HepG2 (cell line): ENCODE data around the gene OTC. TPM values are rescaled to one million over a fixed set of nuclear protein-coding genes. Genes with fewer than 3 reads are reported as not detected.

ENCODE experiments used
- ATM ChIP-seq: fragments of 450-650 bp; IDR thresholded peaks from 2 replicates; pipeline ENCODE4 v1.7.1; 2017; ENCODE audit warnings: mild to moderate bottlenecking, borderline replicate concordance
- GABPB1 ChIP-seq: IDR thresholded peaks from 2 replicates; pipeline ENCODE4 v1.6.1; 2016; ENCODE audit warnings: mild to moderate bottlenecking, missing genetic modification reagents, moderate library complexity, missing compliant biosample characterization
- NBN ChIP-seq: fragments of 450-650 bp; conservative IDR thresholded peaks from 2 replicates; pipeline ENCODE4 v1.6.1; 2017
- PAWR ChIP-seq: sonication (generic); formaldehyde crosslinking; IDR thresholded peaks from 2 replicates; pipeline ENCODE4 v1.4.0; 2020; ENCODE audit warnings: missing genetic modification reagents, mild to moderate bottlenecking, borderline replicate concordance
- PHF21A ChIP-seq: sonication (generic); formaldehyde crosslinking; IDR thresholded peaks from 2 replicates; pipeline ENCODE4 v1.5.0; 2020; ENCODE audit warnings: mild to moderate bottlenecking, missing genetic modification reagents
- SMAD1 ChIP-seq: sonication (generic); formaldehyde crosslinking; IDR thresholded peaks from 2 replicates; pipeline ENCODE4 v1.4.0; 2020; ENCODE audit warnings: missing genetic modification reagents, low read depth, mild to moderate bottlenecking, borderline replicate concordance
- STAT5B ChIP-seq: sonication (generic); formaldehyde crosslinking; IDR thresholded peaks from 2 replicates; pipeline ENCODE4 v1.4.0; 2020; ENCODE audit warnings: missing genetic modification reagents
- ZNF672 ChIP-seq: sonication (generic); formaldehyde crosslinking; IDR thresholded peaks from 2 replicates; pipeline ENCODE4 v1.8.1; 2022; ENCODE audit warnings: missing genetic modification reagents
- ZNF879 ChIP-seq: sonication (generic); formaldehyde crosslinking; IDR thresholded peaks from 2 replicates; pipeline ENCODE4 v1.8.1; 2023; ENCODE audit warnings: missing genetic modification reagents
- polyA plus RNA-seq, 8 experiments: library from polyadenylated mRNA; depleted of rRNA in 3 of 8; stranded (reverse) in 7 of 8; unstranded in 1 of 8; fragments of >200 nt; fragmentation: Illumina TruSeq in 4 of 8; extraction: Trizol in 4 of 8; gene quantifications; 2 replicates each; pipeline versions ENCODE4 v1.2.1 to v1.2.3, GENCODE V29; 2011 to 2016; ENCODE audit warnings: low read depth in 4 of 8, missing spikeins in 1 of 8, mixed read lengths in 1 of 8; ENCODE audit not compliant: insufficient read depth in 1 of 8
- total RNA-seq, 5 experiments: library from RNA; depleted of rRNA; stranded (reverse); fragments of >200 nt; fragmentation: Illumina TruSeq; extraction: Trizol; gene quantifications; 2 replicates each; pipeline ENCODE4 v1.2.3, GENCODE V29; 2016; ENCODE audit warnings: low read depth in 1 of 5
- TF ChIP-seq, protein P1 (sequence below): sonication (generic); formaldehyde crosslinking; IDR thresholded peaks from 2 replicates; pipeline ENCODE4 v1.5.1; 2020; ENCODE audit warnings: missing genetic modification reagents, mild to moderate bottlenecking, borderline replicate concordance
- TF ChIP-seq, protein P2 (sequence below): sonication (generic); formaldehyde crosslinking; IDR thresholded peaks from 2 replicates; pipeline ENCODE4 v1.5.0; 2020; ENCODE audit warnings: mild to moderate bottlenecking, low read depth, missing genetic modification reagents, borderline replicate concordance
- TF ChIP-seq, protein P3 (sequence below): sonication (generic); formaldehyde crosslinking; IDR thresholded peaks from 2 replicates; pipeline ENCODE4 v1.5.0; 2020; ENCODE audit warnings: mild to moderate bottlenecking, missing genetic modification reagents
- TF ChIP-seq, protein P4 (sequence below), 2 experiments: sonication (generic) in 1 of 2; formaldehyde crosslinking in 1 of 2; IDR thresholded peaks; 2 replicates each; pipeline versions ENCODE4 v1.6.1 to v1.9.0; 2014 to 2022; ENCODE audit warnings: antibody characterized with exemption in 1 of 2, borderline replicate concordance in 1 of 2, inconsistent platforms in 1 of 2, low read depth in 1 of 2, missing genetic modification reagents in 1 of 2
- TF ChIP-seq, protein P5 (sequence below): fragments of 450-650 bp; IDR thresholded peaks from 2 replicates; pipeline ENCODE4 v1.6.1; 2016

The OTC gene
- total and polyA plus RNA-seq, 2 of the 13 experiments (the other 11 are each of a cell fraction or from before 2014, with no cell fraction given), result 0.04 to 1.8 TPM

DNA sequence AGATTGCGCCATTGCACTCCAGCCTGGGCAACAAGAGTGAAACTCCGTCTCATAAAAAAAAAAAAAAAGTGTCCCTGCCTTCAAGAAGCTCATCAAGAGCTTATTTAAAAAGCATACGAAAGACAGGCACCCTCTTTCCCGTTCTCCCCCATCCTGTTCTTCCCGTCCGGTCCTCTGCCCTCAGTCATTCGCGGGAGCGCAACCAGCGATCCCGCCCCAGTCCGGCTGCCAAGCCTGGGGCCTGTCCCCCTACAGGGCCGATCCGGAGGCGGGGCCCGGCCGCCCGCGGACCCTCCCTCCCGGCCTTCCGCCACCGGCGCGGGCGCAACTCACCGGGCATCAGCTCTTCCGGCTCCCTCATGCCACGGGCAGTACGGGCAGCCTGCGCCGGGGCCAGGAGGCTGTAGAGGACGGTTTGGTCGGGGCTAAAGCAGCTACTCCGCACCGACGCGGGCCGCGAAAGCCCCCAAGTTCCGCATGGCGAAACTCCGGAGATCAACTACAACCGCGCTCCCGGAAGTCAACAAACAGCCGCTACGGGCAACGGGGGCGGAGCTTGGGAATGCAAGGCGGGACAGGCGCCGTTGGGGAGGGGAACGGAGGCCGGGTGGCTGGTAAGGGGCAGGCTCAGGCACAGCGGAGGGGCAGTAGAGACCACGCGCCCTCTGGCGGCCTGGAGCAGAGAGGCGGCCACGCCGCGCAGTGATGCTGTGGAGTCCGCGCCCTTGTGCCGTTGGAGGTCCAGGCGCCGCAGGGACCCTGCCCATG, 25.2 kb upstream of the OTC start, which contains the start of gene RPGR (continued):
- TF ChIP-seq, protein P1, sequence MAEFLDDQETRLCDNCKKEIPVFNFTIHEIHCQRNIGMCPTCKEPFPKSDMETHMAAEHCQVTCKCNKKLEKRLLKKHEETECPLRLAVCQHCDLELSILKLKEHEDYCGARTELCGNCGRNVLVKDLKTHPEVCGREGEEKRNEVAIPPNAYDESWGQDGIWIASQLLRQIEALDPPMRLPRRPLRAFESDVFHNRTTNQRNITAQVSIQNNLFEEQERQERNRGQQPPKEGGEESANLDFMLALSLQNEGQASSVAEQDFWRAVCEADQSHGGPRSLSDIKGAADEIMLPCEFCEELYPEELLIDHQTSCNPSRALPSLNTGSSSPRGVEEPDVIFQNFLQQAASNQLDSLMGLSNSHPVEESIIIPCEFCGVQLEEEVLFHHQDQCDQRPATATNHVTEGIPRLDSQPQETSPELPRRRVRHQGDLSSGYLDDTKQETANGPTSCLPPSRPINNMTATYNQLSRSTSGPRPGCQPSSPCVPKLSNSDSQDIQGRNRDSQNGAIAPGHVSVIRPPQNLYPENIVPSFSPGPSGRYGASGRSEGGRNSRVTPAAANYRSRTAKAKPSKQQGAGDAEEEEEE, result no peak
- TF ChIP-seq ATM (no peak), PAWR (CRISPR knock-in tag) (no peak), PHF21A (CRISPR knock-in tag) (peak; percentile 40), SMAD1 (CRISPR knock-in tag) (no peak), ZNF672 (CRISPR knock-in tag) (no peak; the same call in 1 of the 2 replicates), NBN (no peak), STAT5B (CRISPR knock-in tag) (no peak), ZNF879 (CRISPR knock-in tag) (no peak), GABPB1 (CRISPR knock-in tag) (peak; percentile 93)
- TF ChIP-seq, protein P2, sequence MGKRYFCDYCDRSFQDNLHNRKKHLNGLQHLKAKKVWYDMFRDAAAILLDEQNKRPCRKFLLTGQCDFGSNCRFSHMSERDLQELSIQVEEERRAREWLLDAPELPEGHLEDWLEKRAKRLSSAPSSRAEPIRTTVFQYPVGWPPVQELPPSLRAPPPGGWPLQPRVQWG, result no peak
- TF ChIP-seq, protein P3, sequence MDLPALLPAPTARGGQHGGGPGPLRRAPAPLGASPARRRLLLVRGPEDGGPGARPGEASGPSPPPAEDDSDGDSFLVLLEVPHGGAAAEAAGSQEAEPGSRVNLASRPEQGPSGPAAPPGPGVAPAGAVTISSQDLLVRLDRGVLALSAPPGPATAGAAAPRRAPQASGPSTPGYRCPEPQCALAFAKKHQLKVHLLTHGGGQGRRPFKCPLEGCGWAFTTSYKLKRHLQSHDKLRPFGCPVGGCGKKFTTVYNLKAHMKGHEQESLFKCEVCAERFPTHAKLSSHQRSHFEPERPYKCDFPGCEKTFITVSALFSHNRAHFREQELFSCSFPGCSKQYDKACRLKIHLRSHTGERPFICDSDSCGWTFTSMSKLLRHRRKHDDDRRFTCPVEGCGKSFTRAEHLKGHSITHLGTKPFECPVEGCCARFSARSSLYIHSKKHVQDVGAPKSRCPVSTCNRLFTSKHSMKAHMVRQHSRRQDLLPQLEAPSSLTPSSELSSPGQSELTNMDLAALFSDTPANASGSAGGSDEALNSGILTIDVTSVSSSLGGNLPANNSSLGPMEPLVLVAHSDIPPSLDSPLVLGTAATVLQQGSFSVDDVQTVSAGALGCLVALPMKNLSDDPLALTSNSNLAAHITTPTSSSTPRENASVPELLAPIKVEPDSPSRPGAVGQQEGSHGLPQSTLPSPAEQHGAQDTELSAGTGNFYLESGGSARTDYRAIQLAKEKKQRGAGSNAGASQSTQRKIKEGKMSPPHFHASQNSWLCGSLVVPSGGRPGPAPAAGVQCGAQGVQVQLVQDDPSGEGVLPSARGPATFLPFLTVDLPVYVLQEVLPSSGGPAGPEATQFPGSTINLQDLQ (CRISPR knock-in tag), result no peak
- TF ChIP-seq, protein P4, sequence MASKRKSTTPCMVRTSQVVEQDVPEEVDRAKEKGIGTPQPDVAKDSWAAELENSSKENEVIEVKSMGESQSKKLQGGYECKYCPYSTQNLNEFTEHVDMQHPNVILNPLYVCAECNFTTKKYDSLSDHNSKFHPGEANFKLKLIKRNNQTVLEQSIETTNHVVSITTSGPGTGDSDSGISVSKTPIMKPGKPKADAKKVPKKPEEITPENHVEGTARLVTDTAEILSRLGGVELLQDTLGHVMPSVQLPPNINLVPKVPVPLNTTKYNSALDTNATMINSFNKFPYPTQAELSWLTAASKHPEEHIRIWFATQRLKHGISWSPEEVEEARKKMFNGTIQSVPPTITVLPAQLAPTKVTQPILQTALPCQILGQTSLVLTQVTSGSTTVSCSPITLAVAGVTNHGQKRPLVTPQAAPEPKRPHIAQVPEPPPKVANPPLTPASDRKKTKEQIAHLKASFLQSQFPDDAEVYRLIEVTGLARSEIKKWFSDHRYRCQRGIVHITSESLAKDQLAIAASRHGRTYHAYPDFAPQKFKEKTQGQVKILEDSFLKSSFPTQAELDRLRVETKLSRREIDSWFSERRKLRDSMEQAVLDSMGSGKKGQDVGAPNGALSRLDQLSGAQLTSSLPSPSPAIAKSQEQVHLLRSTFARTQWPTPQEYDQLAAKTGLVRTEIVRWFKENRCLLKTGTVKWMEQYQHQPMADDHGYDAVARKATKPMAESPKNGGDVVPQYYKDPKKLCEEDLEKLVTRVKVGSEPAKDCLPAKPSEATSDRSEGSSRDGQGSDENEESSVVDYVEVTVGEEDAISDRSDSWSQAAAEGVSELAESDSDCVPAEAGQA (IDR thresholded peaks at IDR 0.05; ENCODE audit: low read depth), result no peak
- TF ChIP-seq, protein P4 (CRISPR knock-in tag; IDR thresholded peaks at IDR 0.05; ENCODE audit: borderline replicate concordance), result no peak
- TF ChIP-seq, protein P5, sequence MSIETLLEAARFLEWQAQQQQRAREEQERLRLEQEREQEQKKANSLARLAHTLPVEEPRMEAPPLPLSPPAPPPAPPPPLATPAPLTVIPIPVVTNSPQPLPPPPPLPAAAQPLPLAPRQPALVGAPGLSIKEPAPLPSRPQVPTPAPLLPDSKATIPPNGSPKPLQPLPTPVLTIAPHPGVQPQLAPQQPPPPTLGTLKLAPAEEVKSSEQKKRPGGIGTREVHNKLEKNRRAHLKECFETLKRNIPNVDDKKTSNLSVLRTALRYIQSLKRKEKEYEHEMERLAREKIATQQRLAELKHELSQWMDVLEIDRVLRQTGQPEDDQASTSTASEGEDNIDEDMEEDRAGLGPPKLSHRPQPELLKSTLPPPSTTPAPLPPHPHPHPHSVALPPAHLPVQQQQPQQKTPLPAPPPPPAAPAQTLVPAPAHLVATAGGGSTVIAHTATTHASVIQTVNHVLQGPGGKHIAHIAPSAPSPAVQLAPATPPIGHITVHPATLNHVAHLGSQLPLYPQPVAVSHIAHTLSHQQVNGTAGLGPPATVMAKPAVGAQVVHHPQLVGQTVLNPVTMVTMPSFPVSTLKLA, result peak; percentile 50
